Stimulated activated CD4-positive, alpha-beta T cell treated with anti-CD3 and anti-CD28 coated beads, Interleukin-1b, Interleukin-23, amount 100 ng/mL, for 24 hours (primary cell): Measurements from ENCODE around the gene AACS.
"Not testable (repeated sequence)": the region's sequence is repeated elsewhere in the genome, so short reads cannot be mapped to it uniquely, and the experiment has no call there.

Experiments
- DNase-seq, 4 experiments: peaks; one replicate each; pipeline ENCODE4 v3.0.0-alpha.2; 2020; ENCODE audit warnings: low read depth in 4 of 4, low spot score in 1 of 4

AACS gene

GRCh38 chr12:125056306-125056705 lies 8.9 kb upstream of the AACS start:
- DNase-seq, result no peak

GRCh38 chr12:125057708-125058107 lies 7.5 kb upstream of the AACS start:
- DNase-seq, result no peak

- no peak for DNase-seq
These were observed 4.0 kb upstream of the AACS start for GRCh38 chr12:125061229-125061628.

- DNase-seq, result not testable (repeated sequence)
These were observed 1.7 kb upstream of the AACS start for GRCh38 chr12:125063522-125063921.

- DNase-seq, result no peak
These were observed 743 bp upstream of the AACS start for GRCh38 chr12:125064492-125064891.

GRCh38 chr12:125065919-125066570 lies 810 bp downstream of the AACS start:
- DNase-seq, result no peak

GRCh38 chr12:125068391-125068790 lies 3.2 kb downstream of the AACS start:
- DNase-seq, result no peak

- no peak for DNase-seq
These were observed 4.4 kb downstream of the AACS start for GRCh38 chr12:125069616-125070015.

- DNase-seq, result no peak
These were observed 4.9 kb downstream of the AACS start for GRCh38 chr12:125070112-125070511.

- no peak for DNase-seq
These were observed 5.6 kb downstream of the AACS start for GRCh38 chr12:125070661-125071390.

GRCh38 chr12:125071456-125071855 lies 6.2 kb downstream of the AACS start:
- DNase-seq, result no peak

- no peak for DNase-seq
These were observed 7.3 kb downstream of the AACS start for GRCh38 chr12:125072496-125072895.

GRCh38 chr12:125074294-125074693 lies 9.1 kb downstream of the AACS start:
- DNase-seq, result not testable (repeated sequence)

GRCh38 chr12:125076103-125076502 lies 10.9 kb downstream of the AACS start:
- no peak for DNase-seq

- no peak for DNase-seq
These were observed 13.8 kb downstream of the AACS start for GRCh38 chr12:125079084-125079483.

GRCh38 chr12:125079648-125080645 lies 14.7 kb downstream of the AACS start:
- no peak for DNase-seq

GRCh38 chr12:125081427-125081826 lies 16.2 kb downstream of the AACS start:
- no peak for DNase-seq

GRCh38 chr12:125083072-125083471 lies 17.8 kb downstream of the AACS start:
- DNase-seq, result no peak

- DNase-seq, result not testable (repeated sequence)
These were observed 23.0 kb downstream of the AACS start for GRCh38 chr12:125088199-125088598.

- no peak for DNase-seq
These were observed 23.8 kb downstream of the AACS start for GRCh38 chr12:125089083-125089482.

- DNase-seq, result no peak
These were observed 24.4 kb downstream of the AACS start for GRCh38 chr12:125089626-125090025.

- DNase-seq, result no peak
These were observed 25.2 kb downstream of the AACS start for GRCh38 chr12:125090437-125090836.
